Calu3 (cell line): Measurements from ENCODE around the gene ATP8A2. TPM values are rescaled to one million over a fixed set of nuclear protein-coding genes. Genes with fewer than 3 reads are reported as not detected.

Experiments
- total RNA-seq: library from RNA; stranded (reverse); gene quantifications from 2 replicates; pipeline ENCODE4 v1.2.3, GENCODE V29; 2022

The ATP8A2 gene
- total RNA-seq, 1 experiment from 2014 or later, result 0.05 TPM

Other genes with a start within 250 kb of the ATP8A2 start
- not detected in 2 replicates for gene AMER2, start 199.7 kb upstream of the ATP8A2 start, total RNA-seq
- 7.0 and 7.1 TPM in 2 replicates for gene MTMR6, start 84.5 kb upstream of the ATP8A2 start, total RNA-seq
- 38.9 and 41.0 TPM in 2 replicates for gene NUP58, start 70.3 kb upstream of the ATP8A2 start, total RNA-seq